SU-DHL-6 (cell line): Measurements from ENCODE around the gene ACAA1.
"Not testable (repeated sequence)": the region's sequence is repeated elsewhere in the genome, so short reads cannot be mapped to it uniquely, and the experiment has no call there.

Experiments used
- H2AFZ ChIP-seq: fragments of 200-600 bp; sonication (generic); 2 replicates; pipeline ENCODE4 v1.6.1; 2014; ENCODE audit warnings: low read depth, mild to moderate bottlenecking, moderate library complexity, mixed read lengths, antibody characterized with exemption, low read length; ENCODE audit not compliant: severe bottlenecking
- H3F3A ChIP-seq: fragments of 200-600 bp; shearing (Covaris generic); 2 replicates; pipeline ENCODE4 v1.6.0; 2016; ENCODE audit warnings: antibody characterized with exemption, mild to moderate bottlenecking; ENCODE audit not compliant: insufficient read depth
- H3K27ac ChIP-seq: fragments of 200-600 bp; sonication (generic); 2 replicates; pipeline ENCODE4 v1.5.1; 2016; ENCODE audit warnings: low read depth, mild to moderate bottlenecking, low read length, moderate library complexity, mixed read lengths
- H3K27me3 ChIP-seq: fragments of 200-600 bp; sonication (generic), shearing (Covaris generic); 2 replicates; pipeline ENCODE4 v1.6.0; 2014; ENCODE audit warnings: mild to moderate bottlenecking, low read length
- H3K36me3 ChIP-seq: fragments of 200-600 bp; sonication (generic); 2 replicates; pipeline ENCODE4 v1.6.1; 2014; ENCODE audit warnings: mild to moderate bottlenecking, low read length, mixed read lengths
- H3K4me2 ChIP-seq: fragments of 300-600, 200-600 bp; shearing (Covaris generic), sonication (generic); 2 replicates; pipeline ENCODE4 v1.6.0; 2014; ENCODE audit warnings: low read length, low read depth, mild to moderate bottlenecking; ENCODE audit not compliant: poor library complexity, severe bottlenecking
- H3K4me3 ChIP-seq: fragments of 200-600 bp; sonication (generic); 2 replicates; pipeline ENCODE4 v1.5.1; 2014; ENCODE audit warnings: antibody characterized with exemption, low read length, mild to moderate bottlenecking, mixed read lengths; ENCODE audit not compliant: insufficient read depth, poor library complexity, severe bottlenecking
- H3K79me2 ChIP-seq: fragments of 200-600 bp; sonication (generic); 2 replicates; pipeline ENCODE4 v1.6.1; 2014; ENCODE audit warnings: mild to moderate bottlenecking, low read length, moderate library complexity; ENCODE audit not compliant: insufficient read depth
- H3K9ac ChIP-seq: fragments of 200-600 bp; sonication (generic); 2 replicates; pipeline ENCODE4 v1.7.0; 2014; ENCODE audit warnings: mild to moderate bottlenecking, low read length
- H3K9me2 ChIP-seq: fragments of 200-600 bp; sonication (generic); replicated peaks from 2 replicates; pipeline ENCODE4 v1.6.1; 2014; ENCODE audit warnings: low read length; ENCODE audit not compliant: insufficient read depth
- H3K9me3 ChIP-seq: fragments of 200-600 bp; sonication (generic); 2 replicates; pipeline ENCODE4 v1.6.1; 2014; ENCODE audit warnings: low read length, mixed read lengths; ENCODE audit not compliant: insufficient read depth
- H4K20me1 ChIP-seq: fragments of 200-600 bp; sonication (generic); 2 replicates; pipeline ENCODE4 v1.6.1; 2014; ENCODE audit warnings: low read depth, mild to moderate bottlenecking, antibody characterized with exemption, low read length, moderate library complexity, mixed read lengths
- EZH2phosphoT487 ChIP-seq: fragments of 200-600 bp; sonication (generic), shearing (Covaris generic); conservative IDR thresholded peaks from 2 replicates; pipeline ENCODE4 v1.6.1; 2018; ENCODE audit warnings: mild to moderate bottlenecking, antibody characterized with exemption, low read length, moderate library complexity, mixed read lengths
- TF ChIP-seq, protein P1 (sequence below): fragments of 200-600 bp; sonication (generic); IDR thresholded peaks from one replicate; pipeline ENCODE4 v1.5.1; 2017; ENCODE audit warnings: antibody characterized with exemption, mild to moderate bottlenecking, low read length, moderate library complexity; ENCODE audit not compliant: insufficient read depth, poor library complexity, severe bottlenecking

ACAA1 gene

DNA sequence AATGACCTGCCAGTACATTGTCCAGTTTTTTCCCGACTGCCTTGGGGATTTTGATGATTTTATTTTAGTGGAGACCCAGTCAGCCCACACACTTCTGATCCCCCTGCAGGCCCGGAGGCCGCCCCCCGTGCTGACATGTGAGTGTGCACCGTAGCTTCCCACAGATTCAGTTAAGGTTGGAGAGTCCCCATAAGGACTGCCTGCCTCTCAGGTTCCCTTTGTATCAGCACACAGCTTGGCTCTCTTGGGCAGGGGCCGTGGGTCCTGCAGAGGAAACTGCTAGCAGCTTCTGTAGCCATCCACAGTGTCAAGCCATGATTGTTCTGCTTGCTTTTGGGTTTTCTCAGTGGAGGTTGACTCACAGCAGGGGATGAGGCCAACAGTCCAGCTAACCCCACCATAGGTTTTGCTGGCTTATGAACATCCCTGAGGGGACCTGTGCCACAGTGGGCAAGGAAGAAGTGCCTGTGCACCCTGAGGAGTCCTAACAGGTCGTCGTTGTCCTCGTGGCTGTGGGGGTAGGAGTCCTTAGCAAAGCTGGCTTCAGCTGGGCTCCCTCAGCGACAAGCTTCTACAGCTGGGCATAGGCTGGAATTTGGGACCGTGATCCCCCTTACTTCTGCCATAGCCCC is 51.5 kb downstream of the ACAA1 start:
- H3K9ac ChIP-seq: no peak overlapping the region
- no peaks in the 10 kb centered on the region for H3K9me2 ChIP-seq
- H4K20me1 ChIP-seq: no peaks in the 10 kb centered on the region
- no peak overlapping the region for H2AFZ ChIP-seq
- H3K27me3 ChIP-seq: no peaks in the 10 kb centered on the region
- H3K27ac ChIP-seq: no peak overlapping the region
- H3K4me3 ChIP-seq: no peak overlapping the region
- H3K79me2 ChIP-seq: no peaks in the 10 kb centered on the region
- H3K36me3 ChIP-seq: no peaks in the 10 kb centered on the region
- H3K9me3 ChIP-seq: peaks cover 8% of the 10 kb centered on the region; the same call in 1 of the 2 replicates
- H3K4me2 ChIP-seq: no peak overlapping the region
- peaks cover 6% of the 10 kb centered on the region; the same call in 1 of the 2 replicates for H3F3A ChIP-seq
- TF ChIP-seq EZH2phosphoT487: no peak
- TF ChIP-seq, protein P1, sequence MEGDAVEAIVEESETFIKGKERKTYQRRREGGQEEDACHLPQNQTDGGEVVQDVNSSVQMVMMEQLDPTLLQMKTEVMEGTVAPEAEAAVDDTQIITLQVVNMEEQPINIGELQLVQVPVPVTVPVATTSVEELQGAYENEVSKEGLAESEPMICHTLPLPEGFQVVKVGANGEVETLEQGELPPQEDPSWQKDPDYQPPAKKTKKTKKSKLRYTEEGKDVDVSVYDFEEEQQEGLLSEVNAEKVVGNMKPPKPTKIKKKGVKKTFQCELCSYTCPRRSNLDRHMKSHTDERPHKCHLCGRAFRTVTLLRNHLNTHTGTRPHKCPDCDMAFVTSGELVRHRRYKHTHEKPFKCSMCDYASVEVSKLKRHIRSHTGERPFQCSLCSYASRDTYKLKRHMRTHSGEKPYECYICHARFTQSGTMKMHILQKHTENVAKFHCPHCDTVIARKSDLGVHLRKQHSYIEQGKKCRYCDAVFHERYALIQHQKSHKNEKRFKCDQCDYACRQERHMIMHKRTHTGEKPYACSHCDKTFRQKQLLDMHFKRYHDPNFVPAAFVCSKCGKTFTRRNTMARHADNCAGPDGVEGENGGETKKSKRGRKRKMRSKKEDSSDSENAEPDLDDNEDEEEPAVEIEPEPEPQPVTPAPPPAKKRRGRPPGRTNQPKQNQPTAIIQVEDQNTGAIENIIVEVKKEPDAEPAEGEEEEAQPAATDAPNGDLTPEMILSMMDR: no peak

GRCh38 chr3:38084334-38085310 is 52.3 kb downstream of the ACAA1 start:
- TF ChIP-seq EZH2phosphoT487: no peak
- TF ChIP-seq, protein P1: no peak
- Histone ChIP-seq H3K36me3 (no peaks in the 10 kb centered on the region), H3K9me3 (peaks cover 8% of the 10 kb centered on the region; the same call in 1 of the 2 replicates), H3K9ac (no peak overlapping the region), H4K20me1 (no peaks in the 10 kb centered on the region), H3K4me3 (no peak overlapping the region), H3F3A (peaks cover 6% of the 10 kb centered on the region; the same call in 1 of the 2 replicates), H3K9me2 (no peaks in the 10 kb centered on the region), H3K27ac (no peak overlapping the region), H3K27me3 (no peaks in the 10 kb centered on the region), H3K79me2 (no peaks in the 10 kb centered on the region), H2AFZ (no peak overlapping the region), H3K4me2 (no peak overlapping the region)

DNA sequence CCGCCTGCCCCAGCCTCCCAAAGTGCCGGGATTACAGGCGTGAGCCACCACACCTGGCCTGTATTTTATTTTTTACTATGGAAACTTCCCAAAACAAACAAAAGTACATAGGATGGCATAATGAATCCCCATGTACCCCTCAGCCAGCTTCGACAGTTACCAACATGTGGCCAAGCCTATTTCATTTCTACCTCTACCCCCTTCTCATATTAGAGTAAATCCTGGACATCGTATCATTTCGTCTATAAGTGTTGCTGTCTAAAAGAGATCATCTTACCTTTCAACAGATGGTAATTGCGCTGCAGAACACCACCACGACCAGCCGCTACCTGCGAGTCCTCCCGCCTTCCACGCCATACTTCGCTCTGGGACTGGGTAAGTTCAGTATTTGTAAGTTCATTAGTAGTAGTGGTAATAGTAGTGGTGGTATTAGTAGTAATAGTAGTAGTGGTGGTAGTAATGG is 53.0 kb downstream of the ACAA1 start:
- Histone ChIP-seq H3F3A (peaks cover 6% of the 10 kb centered on the region; the same call in 1 of the 2 replicates), H3K79me2 (no peaks in the 10 kb centered on the region), H3K27ac (no peak overlapping the region), H3K9me3 (peaks cover 8% of the 10 kb centered on the region; the same call in 1 of the 2 replicates), H3K9me2 (no peaks in the 10 kb centered on the region), H3K4me3 (no peak overlapping the region), H3K36me3 (no peaks in the 10 kb centered on the region), H3K4me2 (no peak overlapping the region), H4K20me1 (no peaks in the 10 kb centered on the region), H3K9ac (no peak overlapping the region), H3K27me3 (no peaks in the 10 kb centered on the region), H2AFZ (no peak overlapping the region)
- TF ChIP-seq, protein P1: no peak
- no peak for TF ChIP-seq EZH2phosphoT487

GRCh38 chr3:38083254-38083653 is 53.7 kb downstream of the ACAA1 start:
- not testable (repeated sequence) for H3K27me3 ChIP-seq, H4K20me1 ChIP-seq, H3K79me2 ChIP-seq, H3K27ac ChIP-seq, H3K36me3 ChIP-seq, H3K4me3 ChIP-seq, H3K9ac ChIP-seq, H3F3A ChIP-seq, H3K9me2 ChIP-seq, H2AFZ ChIP-seq, H3K4me2 ChIP-seq, H3K9me3 ChIP-seq

- not testable (repeated sequence) for H3K9ac ChIP-seq, H3K27me3 ChIP-seq, H3K79me2 ChIP-seq, H3K4me3 ChIP-seq, H3F3A ChIP-seq, H4K20me1 ChIP-seq, H3K9me2 ChIP-seq, H3K27ac ChIP-seq, H3K4me2 ChIP-seq, H3K36me3 ChIP-seq, H3K9me3 ChIP-seq, H2AFZ ChIP-seq
Measured at GRCh38 chr3:38082296-38082695, 54.6 kb downstream of the ACAA1 start.
